CD1c-positive myeloid dendritic cell (primary cell): ENCODE measurements around the gene ANTXR1.
A peak's percentile ranks its signal among the peaks of the same experiment; 100 is the strongest.

Experiments
- DNase-seq: peaks from one replicate; pipeline ENCODE4 v3.0.0-alpha.2; 2016; ENCODE audit errors: extremely low spot score

The ANTXR1 gene

DNA sequence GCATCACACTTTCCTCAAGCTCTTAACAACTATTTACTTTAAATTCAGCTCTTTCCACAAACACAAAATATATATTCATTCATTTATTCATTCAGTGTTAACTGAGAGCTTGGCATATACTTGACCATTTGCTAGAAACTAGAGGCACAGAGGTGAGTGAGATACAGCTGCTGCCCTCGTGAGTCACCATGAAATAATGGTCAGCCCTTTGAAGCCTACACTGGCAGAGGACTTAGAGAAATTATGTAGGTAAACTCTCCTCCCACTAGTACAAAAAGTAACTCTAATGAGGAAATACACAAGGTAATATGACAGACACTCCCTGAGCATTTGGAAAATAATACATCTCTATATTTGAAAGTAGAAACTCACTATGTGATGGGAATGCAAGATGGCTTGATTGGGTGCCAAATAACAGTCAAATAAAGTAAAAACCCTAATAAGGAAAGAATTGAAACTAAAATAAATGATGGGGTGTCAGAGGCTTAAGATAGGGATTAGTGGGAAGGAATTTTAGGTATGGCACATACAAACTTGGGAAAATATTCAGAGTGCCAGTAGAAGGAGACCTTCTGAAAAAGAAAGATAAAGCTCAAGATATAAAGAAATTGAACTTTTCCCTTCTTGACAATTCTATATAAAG, 61.1 kb downstream of the ANTXR1 start:
- no peak for DNase-seq

DNA sequence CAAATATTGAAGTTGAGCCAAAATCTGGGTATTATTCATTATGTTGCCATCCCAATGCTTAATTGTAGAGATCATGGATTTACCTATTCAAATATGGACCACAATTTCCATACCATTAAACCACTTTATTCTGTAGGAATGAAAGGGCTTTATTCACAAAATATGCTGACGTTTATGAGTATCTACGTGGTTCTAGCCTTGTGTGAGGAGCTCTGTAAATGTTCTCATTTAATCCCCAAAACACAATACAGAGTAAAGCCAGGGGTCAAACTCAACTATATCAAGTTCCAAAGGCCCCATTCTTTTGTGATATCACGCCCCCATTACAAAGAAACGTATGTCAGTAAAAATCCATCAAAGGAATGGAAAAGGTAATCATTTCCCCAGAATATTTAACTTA, 61.9 kb downstream of the ANTXR1 start:
- DNase-seq = no peak

DNA sequence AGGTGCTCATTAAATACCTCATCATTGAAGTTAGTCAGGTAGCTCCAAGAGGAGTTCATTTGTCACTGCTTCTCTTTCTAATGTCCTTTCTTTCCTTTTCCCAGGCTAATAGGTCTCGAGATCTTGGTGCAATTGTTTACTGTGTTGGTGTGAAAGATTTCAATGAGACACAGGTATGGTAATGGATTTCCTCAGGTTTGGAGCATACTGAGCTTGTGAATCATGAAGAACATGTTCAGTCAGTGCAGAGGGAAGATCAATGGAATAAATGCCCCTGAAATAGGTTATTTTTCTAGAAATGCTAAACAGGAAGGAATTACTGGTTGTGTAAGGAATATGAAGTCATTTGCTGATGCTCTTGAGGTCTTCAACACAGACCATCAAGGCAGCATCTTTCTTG, 62.5 kb downstream of the ANTXR1 start:
- no peak for DNase-seq

DNA sequence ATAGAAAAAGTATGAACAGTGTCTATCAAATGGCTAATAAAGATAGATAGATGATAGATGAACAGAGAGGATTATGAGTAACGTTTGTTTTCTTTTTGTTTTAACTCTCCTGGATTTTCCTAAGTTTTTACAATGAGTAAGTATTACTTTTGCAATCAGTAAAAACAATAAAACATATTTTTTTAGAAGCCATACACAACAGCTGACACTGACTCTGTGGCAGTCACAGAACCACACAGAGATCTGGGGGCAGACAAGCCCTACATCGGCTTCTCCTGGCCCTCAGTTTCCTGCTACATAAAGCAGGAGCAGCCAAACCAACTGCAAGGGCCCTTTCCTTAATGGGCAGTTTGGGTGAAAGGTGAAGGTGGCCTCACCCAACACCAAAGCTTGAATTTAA, 63.6 kb downstream of the ANTXR1 start:
- no peak for DNase-seq

GRCh38 chr2:69077252-69077950, 64.4 kb downstream of the ANTXR1 start:
- DNase-seq = no peak

- peak; percentile 52 for DNase-seq
Observed at GRCh38 chr2:69080071-69080470, 67.1 kb downstream of the ANTXR1 start.

DNA sequence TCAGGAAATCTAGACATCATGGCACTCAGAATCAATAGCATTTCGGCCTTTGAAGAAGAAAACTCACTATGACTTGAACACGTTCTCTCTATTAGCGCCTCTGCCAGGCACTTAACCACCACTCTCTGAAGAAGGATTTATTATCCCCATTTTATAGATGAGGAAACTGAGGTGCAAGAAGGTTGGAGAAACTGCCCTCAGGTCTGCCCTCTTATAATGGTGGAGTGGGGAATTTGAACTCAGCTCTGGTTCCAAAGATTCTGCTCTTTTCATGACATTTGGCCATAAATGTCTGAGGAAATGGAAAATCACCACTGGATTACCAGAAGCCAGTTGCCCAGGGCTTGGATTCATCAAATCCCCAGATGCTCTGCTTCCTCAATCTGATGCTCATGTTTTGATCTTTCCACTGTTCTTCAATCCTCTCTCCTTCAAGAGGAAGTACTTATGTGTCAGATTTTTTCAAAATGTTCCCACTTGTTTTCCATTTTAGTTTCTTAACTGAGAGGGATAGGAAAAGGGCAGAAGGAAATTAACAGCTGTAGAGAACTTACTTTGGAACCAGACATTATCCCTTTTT, 68.1 kb downstream of the ANTXR1 start:
- peak; percentile 51 for DNase-seq

- DNase-seq = no peak
Observed at GRCh38 chr2:69081757-69082156, 68.8 kb downstream of the ANTXR1 start.

- peak; percentile 51 for DNase-seq
Observed at GRCh38 chr2:69082430-69082997, 69.5 kb downstream of the ANTXR1 start.

DNA sequence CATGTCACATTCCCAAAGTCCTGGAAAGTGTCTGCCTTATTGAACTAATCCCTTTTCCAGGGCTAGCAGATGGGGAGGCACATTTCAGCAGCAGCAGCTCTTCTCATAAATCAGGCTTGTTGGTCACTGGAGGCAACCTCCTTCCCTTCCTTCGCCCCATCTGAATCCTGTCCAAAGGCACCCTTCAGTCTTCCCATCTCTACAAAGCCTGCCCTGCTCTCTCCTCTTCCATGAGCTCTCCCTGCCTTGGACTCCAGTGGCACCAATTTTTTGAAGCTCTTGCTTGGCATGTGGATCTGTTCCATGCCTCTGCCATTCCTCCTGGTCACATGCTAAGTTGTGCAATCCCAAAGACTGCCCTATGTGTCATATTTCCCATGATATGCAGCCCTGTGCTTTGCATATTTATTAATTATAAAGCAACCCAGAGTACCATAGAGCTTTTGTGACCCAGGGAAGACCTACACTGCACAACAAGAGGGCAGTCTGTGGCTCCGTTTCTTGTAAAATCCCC, 70.3 kb downstream of the ANTXR1 start:
- peak; percentile 28 for DNase-seq

DNA sequence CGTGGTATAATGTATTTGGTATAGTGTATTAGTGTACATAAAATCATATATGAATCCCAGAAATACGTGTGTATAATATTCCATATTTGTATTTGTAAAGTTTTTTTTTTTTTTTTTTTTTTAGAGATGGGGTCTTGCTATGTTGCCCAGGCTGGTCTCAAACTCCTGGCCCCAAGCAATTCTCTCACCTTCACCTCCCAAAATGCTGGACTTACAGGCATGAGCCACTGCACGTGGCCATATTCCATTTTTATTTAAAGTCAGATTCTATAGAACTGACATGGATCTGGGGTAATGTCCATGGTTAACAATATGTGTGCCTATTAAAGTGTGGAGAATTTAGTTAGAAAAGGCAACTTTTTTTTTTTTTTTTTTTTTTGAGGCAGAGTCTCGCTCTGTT, 71.5 kb downstream of the ANTXR1 start:
- no peak for DNase-seq

- DNase-seq = no peak
Observed at GRCh38 chr2:69086466-69086865, 73.5 kb downstream of the ANTXR1 start.

- DNase-seq = no peak
Observed at GRCh38 chr2:69087211-69087911, 74.4 kb downstream of the ANTXR1 start.

- DNase-seq = no peak
Observed at GRCh38 chr2:69087912-69088240, 74.9 kb downstream of the ANTXR1 start.

- DNase-seq = no peak
Observed at GRCh38 chr2:69088466-69088865, 75.5 kb downstream of the ANTXR1 start.

DNA sequence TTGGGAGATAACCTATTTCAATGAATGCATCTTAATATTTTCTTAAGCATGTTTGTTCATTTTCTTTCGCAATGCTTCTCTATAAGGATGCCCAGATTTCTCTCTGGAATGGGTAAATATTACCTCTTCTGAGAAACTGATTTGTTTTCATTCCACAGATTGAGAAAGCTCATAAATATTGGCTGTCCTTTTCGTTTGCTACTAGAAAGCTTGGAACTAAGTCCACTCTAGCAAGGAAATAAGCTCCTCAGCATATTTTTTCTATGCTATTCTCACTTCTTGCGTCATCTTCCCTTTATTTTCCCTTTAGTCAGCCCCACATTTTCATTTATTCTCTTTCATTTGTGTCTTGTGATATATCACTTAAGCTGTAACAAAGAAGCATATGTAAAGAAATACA, 76.3 kb downstream of the ANTXR1 start:
- DNase-seq = no peak

- peak; percentile 48 for DNase-seq
Observed at GRCh38 chr2:69089998-69090397, 77.0 kb downstream of the ANTXR1 start.

DNA sequence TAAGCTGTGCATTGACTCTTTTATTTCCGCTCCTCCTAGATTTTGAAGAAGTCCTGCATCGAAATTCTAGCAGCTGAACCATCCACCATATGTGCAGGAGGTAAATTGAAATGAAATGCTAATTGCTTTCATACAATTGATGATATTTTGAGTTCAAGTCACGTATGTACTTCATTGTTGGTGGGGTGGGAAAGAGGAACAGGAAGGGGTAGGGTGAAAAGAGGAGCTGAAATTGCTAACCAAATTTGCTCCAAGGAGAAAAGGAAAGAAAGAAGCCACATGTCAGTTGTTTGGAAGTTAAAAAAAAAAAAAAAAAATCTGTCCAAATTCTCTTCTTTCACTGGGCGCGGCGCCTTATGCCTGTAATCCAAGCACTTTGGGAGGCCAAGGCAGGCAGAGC, 77.8 kb downstream of the ANTXR1 start:
- DNase-seq = peak; percentile 10

GRCh38 chr2:69092857-69093256, 79.9 kb downstream of the ANTXR1 start:
- DNase-seq = no peak

DNA sequence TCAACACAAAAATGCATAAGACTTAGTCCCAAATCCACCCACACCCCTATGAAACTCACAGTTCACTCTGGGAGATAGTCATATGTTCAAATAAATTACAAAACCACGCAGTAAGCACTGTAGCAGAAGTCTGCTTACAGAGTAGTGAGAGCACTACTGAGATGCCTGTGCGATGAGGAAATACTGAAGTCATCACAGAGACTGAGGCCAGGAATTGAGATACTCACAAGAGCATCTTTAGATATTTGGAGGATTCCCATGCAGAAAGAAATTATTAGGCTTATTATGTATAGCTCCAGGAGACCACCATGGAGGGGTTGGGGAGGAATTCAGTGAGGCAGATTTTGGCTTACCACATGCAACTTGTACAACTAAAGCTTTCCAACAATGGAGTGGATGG, 82.3 kb downstream of the ANTXR1 start:
- peak; percentile 58 for DNase-seq

GRCh38 chr2:69096326-69097095, 83.5 kb downstream of the ANTXR1 start:
- no peak for DNase-seq
